Mucosa of rectum (tissue), 2 donors: Measurements from ENCODE around the gene PHAF1.

ENCODE experiments used
- H3K27ac ChIP-seq, 2 donors: one replicate each; pipeline ENCODE4 v1.7.0; 2013; ENCODE audit warnings: inconsistent platforms in 2 of 2, low read depth in 2 of 2, low read length in 2 of 2
- H3K27me3 ChIP-seq, 2 donors: one replicate each; pipeline ENCODE4 v1.7.0; 2013; ENCODE audit warnings: low read length in 2 of 2; ENCODE audit not compliant: control insufficient read depth in 2 of 2, insufficient read depth in 2 of 2
- H3K36me3 ChIP-seq, 2 donors: one replicate each; pipeline ENCODE4 v1.7.0; 2013; ENCODE audit warnings: low read length in 2 of 2; ENCODE audit not compliant: control insufficient read depth in 2 of 2, insufficient read depth in 2 of 2
- H3K4me1 ChIP-seq, 2 donors: one replicate each; pipeline ENCODE4 v1.7.0; 2013; ENCODE audit warnings: low read length in 2 of 2, mild to moderate bottlenecking in 1 of 2; ENCODE audit not compliant: control insufficient read depth in 2 of 2, insufficient read depth in 2 of 2
- H3K4me3 ChIP-seq, 2 donors: one replicate each; pipeline ENCODE4 v1.7.0; 2013; ENCODE audit warnings: low read length in 2 of 2
- H3K9ac ChIP-seq, 2 donors: one replicate each; pipeline ENCODE4 v1.7.0; 2013; ENCODE audit warnings: low read length in 2 of 2, low read depth in 1 of 2, mild to moderate bottlenecking in 1 of 2
- H3K9me3 ChIP-seq, 2 donors: one replicate each; pipeline ENCODE4 v1.7.0; 2013; ENCODE audit warnings: low read length in 2 of 2; ENCODE audit not compliant: control insufficient read depth in 2 of 2
- donor health status: healthy.
- donor health status: Normal muscosa, but diverticular disease.

Gene PHAF1

GRCh38 chr16:67104061-67104460 is 5.7 kb upstream of the PHAF1 start:
- Histone ChIP-seq H3K4me1 (peaks cover 1 to 6% of the 10 kb centered on the region in 2 donors), H3K27ac (no peak overlapping the region)

DNA sequence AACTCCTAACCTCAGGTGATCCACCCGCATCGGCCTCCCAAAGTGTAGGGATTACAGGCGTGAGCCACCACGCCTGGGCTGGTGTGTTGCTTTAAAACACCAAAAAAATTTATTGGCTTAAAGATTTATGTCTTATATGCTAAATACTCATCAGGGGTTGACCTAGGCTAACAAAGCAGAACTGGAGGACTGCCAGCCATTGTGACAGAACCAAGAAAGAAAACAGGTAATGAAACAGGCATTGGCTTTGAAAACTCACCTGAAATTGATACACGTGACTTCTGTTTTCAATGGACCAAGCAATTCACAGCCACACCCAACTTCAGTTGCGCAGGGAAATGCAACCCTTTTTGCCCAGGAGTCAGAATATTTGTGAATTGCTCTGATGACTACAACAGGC is 4.9 kb upstream of the PHAF1 start:
- no peak overlapping the region for H3K9ac ChIP-seq
- peak overlapping the region; percentile 54 to 59 for H3K27ac ChIP-seq
- H3K9me3 ChIP-seq, result no peaks in the 10 kb centered on the region
- H3K27me3 ChIP-seq, result no peaks in the 10 kb centered on the region
- peaks cover 6 to 8% of the 10 kb centered on the region in 2 donors for H3K36me3 ChIP-seq
- peaks cover 6 to 11% of the 10 kb centered on the region in 2 donors for H3K4me1 ChIP-seq
- H3K4me3 ChIP-seq, result no peak overlapping the region

More at GRCh38 chr16:67104061-67104460, 5.7 kb upstream of the PHAF1 start:
- peaks cover 8% of the 10 kb centered on the region in 2 donors for H3K36me3 ChIP-seq
- H3K27me3 ChIP-seq, result no peaks in the 10 kb centered on the region
- H3K9ac ChIP-seq, result no peak overlapping the region
- H3K4me3 ChIP-seq, result no peak overlapping the region
- H3K9me3 ChIP-seq, result no peaks in the 10 kb centered on the region

- H3K4me1 ChIP-seq, result peaks cover 7 to 12% of the 10 kb centered on the region in 2 donors
- H3K9me3 ChIP-seq, result no peaks in the 10 kb centered on the region
- peaks cover 4 to 8% of the 10 kb centered on the region in 2 donors for H3K36me3 ChIP-seq
- H3K27ac ChIP-seq, result peak overlapping the region; percentile 54 to 59
- no peak overlapping the region for H3K4me3 ChIP-seq
- H3K9ac ChIP-seq, result peak overlapping the region in 1 of 2 donors; percentile 10
- H3K27me3 ChIP-seq, result no peaks in the 10 kb centered on the region
Measured at GRCh38 chr16:67105246-67105645, 4.5 kb upstream of the PHAF1 start.

- Histone ChIP-seq H3K4me3 (no peak overlapping the region), H3K27ac (no peak overlapping the region), H3K9ac (no peak overlapping the region), H3K9me3 (no peaks in the 10 kb centered on the region), H3K4me1 (peaks cover 13 to 19% of the 10 kb centered on the region in 2 donors), H3K36me3 (peaks cover 0 to 5% of the 10 kb centered on the region in 2 donors), H3K27me3 (no peaks in the 10 kb centered on the region)
Measured at GRCh38 chr16:67105881-67106280, 3.9 kb upstream of the PHAF1 start.

DNA sequence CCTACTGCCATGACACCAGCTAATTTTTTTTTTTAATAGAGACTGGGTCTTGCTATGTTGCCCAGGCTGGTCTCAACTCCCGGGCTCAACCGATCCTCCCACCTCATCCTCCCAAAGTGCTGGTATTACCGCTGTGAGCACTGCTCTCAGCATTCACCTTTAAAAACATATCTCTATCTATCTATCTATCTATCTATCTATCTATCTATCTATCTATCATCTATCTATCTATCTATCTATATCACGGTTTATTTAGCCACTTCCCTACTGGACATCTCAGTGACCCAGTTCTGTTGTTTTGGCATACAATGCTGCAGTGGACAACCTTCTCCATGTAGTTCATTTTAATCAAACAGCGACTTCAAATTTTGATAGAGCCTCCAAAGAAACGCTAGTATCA is 1.3 kb upstream of the PHAF1 start:
- no peak overlapping the region for H3K27ac ChIP-seq
- no peak overlapping the region for H3K9ac ChIP-seq
- no peaks in the 10 kb centered on the region for H3K27me3 ChIP-seq
- no peaks in the 10 kb centered on the region for H3K9me3 ChIP-seq
- no peak overlapping the region for H3K4me3 ChIP-seq
- H3K36me3 ChIP-seq, result no peaks in the 10 kb centered on the region
- peaks cover 18 to 35% of the 10 kb centered on the region in 2 donors for H3K4me1 ChIP-seq

DNA sequence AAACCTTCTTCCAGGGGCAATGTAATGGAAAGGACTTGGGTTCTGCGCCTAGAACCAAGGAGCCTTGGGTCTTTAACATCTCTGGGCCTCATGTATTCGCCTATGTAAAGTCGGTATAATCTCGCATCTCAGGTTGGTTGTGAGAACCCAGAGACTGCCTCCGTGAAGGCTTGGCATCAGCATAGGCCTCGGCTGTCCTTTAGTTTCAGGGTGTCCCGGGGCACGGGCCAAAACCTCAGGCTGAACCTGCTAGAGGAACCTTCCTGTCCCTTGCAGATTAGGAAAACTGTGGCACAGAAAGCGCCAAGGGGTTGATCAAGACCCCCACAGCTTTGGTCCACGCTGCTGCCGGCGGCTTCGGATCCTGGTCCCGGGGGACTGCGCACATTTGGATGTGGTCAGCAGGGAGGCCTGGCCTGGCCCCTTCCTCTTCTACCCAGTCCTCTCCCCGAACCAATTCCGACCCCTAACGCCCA is 772 bp upstream of the PHAF1 start:
- Histone ChIP-seq H3K4me3 (peak overlapping the region; percentile 88 to 99), H3K9ac (peak overlapping the region; percentile 91 to 95), H3K4me1 (peaks cover 18 to 35% of the 10 kb centered on the region in 2 donors), H3K9me3 (no peaks in the 10 kb centered on the region), H3K27ac (peak overlapping the region; percentile 86 to 91), H3K27me3 (no peaks in the 10 kb centered on the region), H3K36me3 (no peaks in the 10 kb centered on the region)

DNA sequence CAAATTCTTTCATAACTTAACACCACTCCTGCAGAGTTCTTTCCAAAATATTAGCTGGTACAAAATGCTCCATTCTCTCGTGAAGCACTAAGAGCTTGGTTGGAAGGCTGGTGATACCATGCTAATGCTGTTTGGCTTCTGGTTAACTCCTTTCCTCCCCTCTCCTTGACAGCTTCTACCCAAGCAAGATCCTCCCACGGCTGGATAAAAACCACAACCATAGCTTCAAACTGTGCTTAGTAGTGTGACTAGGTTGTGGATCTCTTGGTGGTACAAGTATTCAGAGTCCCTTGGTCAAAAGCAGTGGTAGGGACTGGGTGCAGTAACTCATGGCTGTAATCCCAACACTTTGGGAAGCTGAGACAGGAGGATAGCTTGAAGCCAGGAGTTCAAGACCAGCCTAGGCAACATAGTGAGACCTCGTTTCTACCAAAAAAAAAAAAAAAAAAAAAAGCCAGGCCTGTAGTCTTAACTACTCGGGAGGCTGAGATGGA is 2.3 kb downstream of the PHAF1 start:
- Histone ChIP-seq H3K27ac (no peak overlapping the region), H3K4me1 (peaks cover 18 to 31% of the 10 kb centered on the region in 2 donors)

DNA sequence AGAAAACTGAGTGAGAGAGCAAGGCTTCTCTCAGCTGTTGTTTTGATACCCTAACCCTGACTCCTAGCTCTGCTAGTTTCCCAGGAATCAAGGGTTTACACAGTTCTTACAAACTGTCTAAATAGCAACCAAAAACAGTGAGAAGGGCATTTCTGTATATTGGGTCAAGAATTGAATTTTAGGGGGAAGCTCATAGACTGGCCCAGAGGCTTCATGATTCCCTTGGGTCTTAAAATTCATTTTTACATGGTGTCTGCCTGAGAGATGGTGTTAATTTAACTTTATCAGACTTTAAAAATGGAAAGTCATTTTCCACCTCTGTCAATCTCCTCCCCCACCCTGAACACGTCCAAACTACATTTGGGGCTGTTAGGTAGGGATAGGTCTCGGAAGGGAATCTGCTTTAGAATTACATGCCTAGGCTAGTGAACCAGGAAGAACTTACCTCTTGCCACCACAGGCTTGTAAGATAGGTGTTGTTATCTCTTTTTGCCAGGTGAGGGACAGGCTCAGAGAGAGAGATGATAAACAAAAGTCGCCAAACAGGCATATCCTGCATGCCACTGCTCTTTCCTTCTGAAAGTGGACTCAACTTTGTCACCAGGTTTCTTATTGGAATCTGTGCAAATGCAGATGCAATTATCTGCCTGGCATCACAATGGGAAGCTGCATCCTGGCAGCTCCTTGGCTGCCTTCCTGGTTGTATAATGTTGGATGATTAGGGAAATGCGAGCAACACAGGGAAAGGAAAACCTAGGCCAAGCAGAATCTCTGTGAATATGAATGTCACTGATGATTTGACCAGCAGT is 3.1 kb downstream of the PHAF1 start:
- no peak overlapping the region for H3K4me3 ChIP-seq
- H3K27ac ChIP-seq, result peak overlapping the region in 1 of 2 donors; percentile 11
- H3K4me1 ChIP-seq, result peaks cover 18 to 31% of the 10 kb centered on the region in 2 donors
- no peaks in the 10 kb centered on the region for H3K27me3 ChIP-seq
- no peaks in the 10 kb centered on the region for H3K9me3 ChIP-seq
- H3K9ac ChIP-seq, result peak overlapping the region in 1 of 2 donors; percentile 6
- no peaks in the 10 kb centered on the region for H3K36me3 ChIP-seq

More for the DNA sequence above, 2.3 kb downstream of the PHAF1 start:
- no peaks in the 10 kb centered on the region for H3K36me3 ChIP-seq
- no peaks in the 10 kb centered on the region for H3K27me3 ChIP-seq
- no peaks in the 10 kb centered on the region for H3K9me3 ChIP-seq
- no peak overlapping the region for H3K9ac ChIP-seq
- H3K4me3 ChIP-seq, result peak overlapping the region in 1 of 2 donors; percentile 3

DNA sequence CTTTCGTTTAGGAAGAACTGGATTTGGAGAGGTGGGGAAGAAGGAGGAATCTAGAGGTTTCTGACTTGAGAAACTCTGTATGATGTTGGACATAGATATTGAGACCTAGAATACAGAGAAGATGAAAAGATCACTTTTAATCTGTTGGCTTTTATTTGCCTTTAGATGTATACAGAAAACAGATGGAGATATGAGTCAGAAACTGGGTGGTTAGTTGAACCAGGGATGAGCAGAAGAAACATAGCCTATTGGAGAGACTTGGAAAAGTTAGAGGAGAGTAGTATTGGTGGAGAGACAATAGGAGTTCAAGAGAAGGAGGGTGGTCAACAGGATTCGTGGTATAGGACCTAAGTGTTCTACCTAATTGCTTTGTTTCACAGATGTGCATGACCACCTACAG is 5.1 kb downstream of the PHAF1 start:
- no peak overlapping the region for H3K9ac ChIP-seq
- no peak overlapping the region for H3K27ac ChIP-seq
- no peaks in the 10 kb centered on the region for H3K9me3 ChIP-seq
- peaks cover 0 to 3% of the 10 kb centered on the region in 2 donors for H3K36me3 ChIP-seq
- H3K4me1 ChIP-seq, result peaks cover 12 to 25% of the 10 kb centered on the region in 2 donors
- H3K4me3 ChIP-seq, result no peak overlapping the region
- H3K27me3 ChIP-seq, result no peaks in the 10 kb centered on the region

DNA sequence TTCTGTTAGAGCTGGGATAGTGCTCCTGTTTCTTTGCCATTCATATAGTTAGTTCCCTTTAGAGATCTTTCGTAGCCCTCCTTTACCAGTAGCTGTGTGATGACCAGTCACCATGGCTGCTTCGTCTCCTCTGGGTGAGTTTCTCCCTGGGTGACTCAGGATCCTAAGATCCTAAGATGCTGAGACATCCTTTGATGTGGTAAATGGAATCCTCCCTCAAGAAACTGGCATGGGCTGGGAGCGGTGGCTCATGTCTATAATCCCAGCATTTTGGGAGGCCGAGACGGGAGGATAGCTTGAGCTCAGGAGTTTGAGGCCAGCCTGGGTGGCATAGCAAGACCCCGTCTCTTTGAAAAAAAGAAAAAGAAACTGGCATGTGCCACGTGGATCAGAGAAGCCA is 5.9 kb downstream of the PHAF1 start:
- H3K4me1 ChIP-seq, result peaks cover 7 to 19% of the 10 kb centered on the region in 2 donors
- peaks cover 2 to 7% of the 10 kb centered on the region in 2 donors for H3K36me3 ChIP-seq
- no peak overlapping the region for H3K27ac ChIP-seq
- H3K27me3 ChIP-seq, result no peaks in the 10 kb centered on the region
- H3K4me3 ChIP-seq, result no peak overlapping the region
- H3K9me3 ChIP-seq, result no peaks in the 10 kb centered on the region
- no peak overlapping the region for H3K9ac ChIP-seq
